ENCODE data around the gene ST7. TPM values are rescaled to one million over a fixed set of nuclear protein-coding genes. Genes with fewer than 3 reads are reported as not detected.

The ST7 gene
- total RNA-seq, 1 experiment from 2014 or later: 19.6 TPM

GRCh38 chr7:117032810-117033209 is 79.5 kb downstream of the ST7 start:
- ChIA-PET POLR2A (no interaction called here), CTCF (no interaction called here)
- TF ChIP-seq CTCF (IDR thresholded peaks at IDR 0.05) (no peak), TCF7L2 (IDR thresholded peaks at IDR 0.05; ENCODE audit: low read depth, low read length) (no peak), REST (IDR thresholded peaks at IDR 0.05; ENCODE audit: insufficient read depth in 1 of 2, low read depth in 2 of 2, low read length in 1 of 2) (no peak), POLR2AphosphoS5 (IDR thresholded peaks at IDR 0.05; ENCODE audit: low read depth, low read length) (no peak), SIN3A (IDR thresholded peaks at IDR 0.05; ENCODE audit: borderline replicate concordance, insufficient read depth, low read depth, low read length) (no peak)
- Histone ChIP-seq H3K4me1 (ENCODE audit: control insufficient read depth, insufficient read depth, low read length) (no peaks in the 10 kb centered on the region), H3K9me3 (ENCODE audit: control insufficient read depth, insufficient read depth, low read depth, low read length) (no peaks in the 10 kb centered on the region), H3K27ac (ENCODE audit: low read length) (no peak overlapping the region), H3K4me3 (ENCODE audit: low read depth in 2 of 2, low read length in 2 of 2) (no peak overlapping the region), H3K36me3 (ENCODE audit: control insufficient read depth, insufficient read depth, low read length) (no peaks in the 10 kb centered on the region), H3K27me3 (ENCODE audit: control insufficient read depth, insufficient read depth, low read length) (no peaks in the 10 kb centered on the region)
- in situ Hi-C loops (cut with HindIII; ENCODE audit: low pct_unique_long_range_greater_than_20kb, low sequenced_read_pairs): no loop called here
- intact Hi-C loops (cut with micrococcal nuclease; ENCODE audit: unreplicated experiment): no loop called here
- BruUV-seq (replicated peaks): no TSS peak
- ATAC-seq: no peak
- no peak for DNase-seq (ENCODE audit: low read depth, low spot score)

GRCh38 chr7:117034851-117035464 is 81.7 kb downstream of the ST7 start:
- no peak for ATAC-seq
- Histone ChIP-seq H3K36me3 (ENCODE audit: control insufficient read depth, insufficient read depth, low read length) (no peaks in the 10 kb centered on the region), H3K9me3 (ENCODE audit: control insufficient read depth, insufficient read depth, low read depth, low read length) (no peaks in the 10 kb centered on the region), H3K27ac (ENCODE audit: low read length) (no peak overlapping the region), H3K4me3 (ENCODE audit: low read depth in 2 of 2, low read length in 2 of 2) (no peak overlapping the region), H3K4me1 (ENCODE audit: control insufficient read depth, insufficient read depth, low read length) (no peaks in the 10 kb centered on the region), H3K27me3 (ENCODE audit: control insufficient read depth, insufficient read depth, low read length) (no peaks in the 10 kb centered on the region)
- intact Hi-C loops (cut with micrococcal nuclease; ENCODE audit: unreplicated experiment): no loop called here
- in situ Hi-C loops (cut with HindIII; ENCODE audit: low pct_unique_long_range_greater_than_20kb, low sequenced_read_pairs): no loop called here
- CTCF ChIA-PET: no interaction called here
- POLR2A ChIA-PET: interaction anchor here (0.7 kb wide), 1 partner anchor 300 kb away, joined by 6 read pairs; no protein-coding TSS in a partner anchor
- no peak for TF ChIP-seq TCF7L2 (IDR thresholded peaks at IDR 0.05; ENCODE audit: low read depth, low read length)
- TF ChIP-seq CTCF (IDR thresholded peaks at IDR 0.05): no peak
- no peak for TF ChIP-seq REST (IDR thresholded peaks at IDR 0.05; ENCODE audit: insufficient read depth in 1 of 2, low read depth in 2 of 2, low read length in 1 of 2)
- TF ChIP-seq SIN3A (IDR thresholded peaks at IDR 0.05; ENCODE audit: borderline replicate concordance, insufficient read depth, low read depth, low read length): no peak
- TF ChIP-seq POLR2AphosphoS5 (IDR thresholded peaks at IDR 0.05; ENCODE audit: low read depth, low read length): no peak
- no peak for DNase-seq (ENCODE audit: low read depth, low spot score)
- BruUV-seq (replicated peaks): no TSS peak

Data from Panc1 (cell line).